Smooth muscle cell (in vitro differentiated cells): ENCODE results near the gene DAP3. TPM values are rescaled to one million over a fixed set of nuclear protein-coding genes. Genes with fewer than 3 reads are reported as not detected.
"Not testable (repeated sequence)": the region's sequence is repeated elsewhere in the genome, so short reads cannot be mapped to it uniquely, and the experiment has no call there.

ENCODE experiments used
- DNase-seq: peaks from one replicate; lab custom pipeline; 2025; ENCODE audit not compliant: unreplicated experiment; lab: John Stamatoyannopoulos, UW
- H2AFZ ChIP-seq: fragments of 200-600 bp; sonication (generic); 2 replicates; pipeline ENCODE4 v1.6.0; 2016; ENCODE audit warnings: antibody characterized with exemption, low read depth, mild to moderate bottlenecking
- H3F3A ChIP-seq: fragments of 200-600 bp; sonication (generic); 2 replicates; pipeline ENCODE4 v1.6.0; 2017; ENCODE audit warnings: antibody characterized with exemption, low read depth
- H3K27ac ChIP-seq: fragments of 200-600 bp; sonication (generic); 2 replicates; pipeline ENCODE4 v1.5.1; 2016; ENCODE audit warnings: low read depth, mild to moderate bottlenecking
- H3K27me3 ChIP-seq: fragments of 200-600 bp; sonication (generic); 2 replicates; pipeline ENCODE4 v1.6.1; 2016; ENCODE audit warnings: low read depth, mild to moderate bottlenecking
- H3K36me3 ChIP-seq: fragments of 200-600 bp; sonication (generic); 2 replicates; pipeline ENCODE4 v1.5.1; 2016; ENCODE audit warnings: low read depth
- H3K4me1 ChIP-seq: fragments of 200-600 bp; sonication (generic); 2 replicates; pipeline ENCODE4 v1.5.1; 2016; ENCODE audit warnings: low read depth
- H3K4me2 ChIP-seq: fragments of 200-600 bp; sonication (generic); 2 replicates; pipeline ENCODE4 v1.6.0; 2016; ENCODE audit warnings: mild to moderate bottlenecking
- H3K4me3 ChIP-seq: fragments of 200-600 bp; sonication (generic); 2 replicates; pipeline ENCODE4 v1.5.1; 2016; ENCODE audit warnings: mild to moderate bottlenecking
- H3K79me2 ChIP-seq: fragments of 200-600 bp; sonication (generic); 2 replicates; pipeline ENCODE4 v1.6.0; 2016; ENCODE audit warnings: low read depth, mild to moderate bottlenecking
- H3K9ac ChIP-seq: fragments of 200-600 bp; sonication (generic); 2 replicates; pipeline ENCODE4 v1.6.0; 2016; ENCODE audit warnings: low read depth
- H3K9me3 ChIP-seq: fragments of 200-600 bp; sonication (generic); replicated peaks from 2 replicates; pipeline ENCODE4 v1.5.1; 2016; ENCODE audit warnings: low read depth
- H4K20me1 ChIP-seq: fragments of 200-600 bp; sonication (generic); 2 replicates; pipeline ENCODE4 v1.6.0; 2016; ENCODE audit warnings: low read depth
- WGBS: methylation state at CpG from one replicate; pipeline ENCODE4 v1.1.7; 2016; ENCODE audit warnings: low lambda C conversion rate; 5-methylcytosine and 5-hydroxymethylcytosine counted together
- polyA plus RNA-seq: library from polyadenylated mRNA; unstranded; fragments of >200 nt; fragmentation: Nextera tagmentation; extraction: Ambion mirVana; gene quantifications from 2 replicates; pipeline ENCODE4 v1.2.1, GENCODE V29; 2016
- total RNA-seq: library from RNA; depleted of rRNA; stranded (reverse); fragments of >200 nt; gene quantifications from 2 replicates; pipeline ENCODE4 v1.2.3, GENCODE V29; 2014
- TF ChIP-seq, protein P1 (sequence below): fragments of 200-600 bp; sonication (generic); IDR thresholded peaks from 2 replicates; pipeline ENCODE4 v1.5.1; 2017; ENCODE audit warnings: borderline replicate concordance, mild to moderate bottlenecking, antibody characterized with exemption; ENCODE audit not compliant: insufficient read depth, poor library complexity, severe bottlenecking

The DAP3 gene
- total and polyA plus RNA-seq, 2 experiments from 2014 or later, result 61.2 to 86.3 TPM

DNA sequence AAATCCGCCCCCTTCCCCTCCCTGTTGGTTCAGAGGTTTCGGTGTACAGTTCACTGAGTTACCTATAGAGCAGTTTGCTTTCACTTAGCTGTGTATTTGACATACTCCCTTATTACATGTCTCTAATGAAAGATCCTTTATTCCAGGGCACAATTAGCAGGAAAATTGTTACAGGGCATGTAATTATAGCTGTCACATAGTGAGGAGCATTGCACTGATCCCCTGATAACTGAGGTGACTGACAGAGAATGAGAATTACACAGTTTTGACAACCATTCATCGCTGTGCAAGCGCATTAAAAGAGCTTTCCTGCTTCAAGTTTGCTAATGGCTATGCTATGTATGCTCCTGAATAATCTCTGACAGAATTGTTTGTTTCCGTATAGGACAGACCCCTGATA lies 26.9 kb downstream of the DAP3 start:
- 94% methylated on average over 5 of the region's 5 CpGs for WGBS
- no peaks in the 10 kb centered on the region for H3F3A ChIP-seq
- H2AFZ ChIP-seq, result no peak overlapping the region
- no peaks in the 10 kb centered on the region for H3K79me2 ChIP-seq
- DNase-seq, result no peak
- no peak overlapping the region for H3K9ac ChIP-seq
- no peak overlapping the region for H3K4me3 ChIP-seq
- H3K9me3 ChIP-seq, result no peaks in the 10 kb centered on the region
- no peaks in the 10 kb centered on the region for H3K27me3 ChIP-seq
- no peaks in the 10 kb centered on the region for H3K4me1 ChIP-seq
- no peak overlapping the region for H3K4me2 ChIP-seq
- H3K36me3 ChIP-seq, result peaks cover 8% of the 10 kb centered on the region
- TF ChIP-seq, protein P1, sequence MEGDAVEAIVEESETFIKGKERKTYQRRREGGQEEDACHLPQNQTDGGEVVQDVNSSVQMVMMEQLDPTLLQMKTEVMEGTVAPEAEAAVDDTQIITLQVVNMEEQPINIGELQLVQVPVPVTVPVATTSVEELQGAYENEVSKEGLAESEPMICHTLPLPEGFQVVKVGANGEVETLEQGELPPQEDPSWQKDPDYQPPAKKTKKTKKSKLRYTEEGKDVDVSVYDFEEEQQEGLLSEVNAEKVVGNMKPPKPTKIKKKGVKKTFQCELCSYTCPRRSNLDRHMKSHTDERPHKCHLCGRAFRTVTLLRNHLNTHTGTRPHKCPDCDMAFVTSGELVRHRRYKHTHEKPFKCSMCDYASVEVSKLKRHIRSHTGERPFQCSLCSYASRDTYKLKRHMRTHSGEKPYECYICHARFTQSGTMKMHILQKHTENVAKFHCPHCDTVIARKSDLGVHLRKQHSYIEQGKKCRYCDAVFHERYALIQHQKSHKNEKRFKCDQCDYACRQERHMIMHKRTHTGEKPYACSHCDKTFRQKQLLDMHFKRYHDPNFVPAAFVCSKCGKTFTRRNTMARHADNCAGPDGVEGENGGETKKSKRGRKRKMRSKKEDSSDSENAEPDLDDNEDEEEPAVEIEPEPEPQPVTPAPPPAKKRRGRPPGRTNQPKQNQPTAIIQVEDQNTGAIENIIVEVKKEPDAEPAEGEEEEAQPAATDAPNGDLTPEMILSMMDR, result no peak
- H4K20me1 ChIP-seq, result no peaks in the 10 kb centered on the region
- no peak overlapping the region for H3K27ac ChIP-seq

DNA sequence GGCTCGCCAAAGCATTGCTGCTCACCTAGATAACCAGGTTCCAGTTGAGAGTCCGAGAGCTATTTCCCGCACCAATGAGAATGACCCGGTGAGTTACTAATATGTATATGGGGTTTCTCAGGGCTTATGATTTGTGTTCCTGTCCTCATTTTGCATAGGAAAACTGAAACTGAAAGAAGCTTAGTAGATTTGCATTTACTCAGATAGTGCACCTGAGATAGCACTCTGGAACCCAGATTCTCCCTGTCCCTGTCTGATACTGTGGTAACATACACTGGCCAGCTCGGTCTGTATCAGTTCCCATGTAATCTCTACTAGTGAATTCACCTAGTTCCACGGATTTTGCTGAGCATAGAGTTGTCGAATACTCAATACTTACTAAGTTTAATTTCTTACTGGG lies 28.1 kb downstream of the DAP3 start:
- H3K9ac ChIP-seq, result no peak overlapping the region
- H3K4me1 ChIP-seq, result no peaks in the 10 kb centered on the region
- H3F3A ChIP-seq, result no peaks in the 10 kb centered on the region
- H3K27me3 ChIP-seq, result no peaks in the 10 kb centered on the region
- TF ChIP-seq, protein P1, result no peak
- no peak for DNase-seq
- peaks cover 8% of the 10 kb centered on the region for H3K36me3 ChIP-seq
- H3K79me2 ChIP-seq, result no peaks in the 10 kb centered on the region
- H3K27ac ChIP-seq, result no peak overlapping the region
- no peaks in the 10 kb centered on the region for H4K20me1 ChIP-seq
- no peak overlapping the region for H2AFZ ChIP-seq
- 97% methylated on average over 7 of the region's 7 CpGs for WGBS
- H3K4me2 ChIP-seq, result no peak overlapping the region
- H3K4me3 ChIP-seq, result no peak overlapping the region
- H3K9me3 ChIP-seq, result no peaks in the 10 kb centered on the region

DNA sequence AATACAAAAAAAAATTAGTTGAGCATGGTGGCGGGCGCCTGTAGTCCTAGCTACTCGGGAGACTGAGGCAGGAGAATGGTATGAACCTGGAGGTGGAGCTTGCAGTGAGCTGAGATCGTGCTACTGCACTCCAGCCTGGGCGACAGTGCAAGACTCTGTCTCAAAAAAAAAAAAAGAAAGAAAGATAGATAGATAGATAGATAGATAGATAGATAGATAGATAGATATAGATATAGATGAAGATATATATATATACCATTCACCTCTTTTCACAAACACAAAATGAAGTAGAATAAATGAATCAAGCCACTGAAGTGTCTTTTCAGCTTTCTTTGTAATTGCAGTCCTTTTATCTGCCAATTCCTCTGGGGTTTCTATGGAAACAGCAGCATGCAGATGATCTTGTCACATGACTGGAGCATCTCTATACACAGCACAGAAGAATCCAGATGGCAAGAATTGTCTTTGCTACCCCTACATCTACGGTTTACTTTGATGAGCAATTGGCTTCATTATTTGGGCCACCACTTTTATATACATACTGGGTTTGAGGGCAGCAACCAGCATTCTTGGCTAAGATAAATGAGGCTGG lies 29.7 kb downstream of the DAP3 start:
- not testable (repeated sequence) for DNase-seq, H3K36me3 ChIP-seq, H4K20me1 ChIP-seq, H3K4me3 ChIP-seq, H3K4me2 ChIP-seq, H3K9me3 ChIP-seq, H3K27me3 ChIP-seq, H3K27ac ChIP-seq, H3K79me2 ChIP-seq, H2AFZ ChIP-seq, H3F3A ChIP-seq, H3K4me1 ChIP-seq, H3K9ac ChIP-seq
- WGBS, result 98% methylated on average over 6 of the region's 6 CpGs

DNA sequence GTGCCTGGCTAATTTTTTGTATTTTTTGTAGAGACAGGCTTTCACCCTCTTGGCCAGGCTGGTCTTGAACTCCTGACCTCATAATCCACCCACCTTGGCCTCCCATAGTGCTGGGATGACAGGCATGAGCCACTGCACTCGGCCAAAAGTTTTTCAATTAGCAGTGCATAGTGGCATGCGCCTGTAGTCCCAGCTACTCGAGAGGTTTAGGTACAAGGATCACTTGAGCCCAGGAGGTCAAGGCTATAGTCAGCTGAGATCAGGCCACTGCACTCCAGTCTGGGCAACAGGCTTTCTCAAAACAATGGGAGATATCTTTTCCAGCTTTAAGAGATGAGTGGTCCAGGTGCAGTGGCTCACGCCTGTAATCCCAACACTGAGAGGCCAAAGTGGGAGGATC lies 30.8 kb downstream of the DAP3 start:
- Histone ChIP-seq H4K20me1 (no peaks in the 10 kb centered on the region), H3K27me3 (no peaks in the 10 kb centered on the region), H3F3A (no peaks in the 10 kb centered on the region), H3K4me1 (no peaks in the 10 kb centered on the region), H3K9me3 (no peaks in the 10 kb centered on the region), H2AFZ (no peak overlapping the region), H3K9ac (no peak overlapping the region), H3K27ac (no peak overlapping the region), H3K36me3 (no peaks in the 10 kb centered on the region), H3K4me2 (no peak overlapping the region), H3K4me3 (no peak overlapping the region), H3K79me2 (no peaks in the 10 kb centered on the region)
- TF ChIP-seq, protein P1, result no peak
- WGBS, result 94% methylated on average over 4 of the region's 4 CpGs
- DNase-seq, result no peak
